GM12892 (cell line): Measurements from ENCODE around the gene SCN9A.
"Not testable (repeated sequence)": the region's sequence is repeated elsewhere in the genome, so short reads cannot be mapped to it uniquely, and the experiment has no call there.

Experiments used
- DNase-seq: peaks from one replicate; pipeline ENCODE4 v3.0.0; 2011; ENCODE audit not compliant: insufficient read length
- FAIRE-seq: peaks from 2 replicates; lab custom pipeline; 2011; peaks lifted over from hg19 to GRCh38; lab: Jason Lieb, UNC
- POLR2A ChIP-seq: IDR thresholded peaks from 2 replicates; pipeline ENCODE4 v1.6.1; 2011; ENCODE audit warnings: low read depth, low read length, control low read depth
- POLR2AphosphoS5 ChIP-seq: IDR thresholded peaks from 2 replicates; pipeline ENCODE4 v1.6.1; 2011; ENCODE audit warnings: low read depth, low read length, control low read depth
- TAF1 ChIP-seq: IDR thresholded peaks from 2 replicates; pipeline ENCODE4 v1.6.1; 2011; ENCODE audit warnings: low read depth, mild to moderate bottlenecking, control low read depth, low read length, borderline replicate concordance

Gene SCN9A

DNA sequence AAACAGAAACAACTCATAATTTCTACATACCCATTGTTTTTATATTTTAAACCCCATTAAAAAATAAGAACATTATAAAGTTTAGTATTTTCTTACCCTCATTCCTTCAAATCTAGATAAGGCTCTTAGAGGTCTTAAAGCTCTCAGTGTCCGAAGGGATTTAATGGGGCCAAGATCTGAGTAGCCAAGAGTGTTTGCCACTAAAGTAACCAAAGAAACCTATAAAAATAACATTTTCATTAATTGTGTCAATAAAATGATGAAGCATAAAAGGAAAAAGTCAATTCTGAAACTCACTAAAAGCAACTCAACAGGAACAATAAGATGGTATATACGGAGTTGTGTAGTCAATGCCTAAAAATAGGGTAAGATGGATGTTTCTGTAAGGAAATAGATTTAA, 142.5 kb downstream of the SCN9A start:
- DNase-seq (no peak), FAIRE-seq (no peak)
- TF ChIP-seq POLR2AphosphoS5 (no peak), TAF1 (no peak), POLR2A (no peak)

DNA sequence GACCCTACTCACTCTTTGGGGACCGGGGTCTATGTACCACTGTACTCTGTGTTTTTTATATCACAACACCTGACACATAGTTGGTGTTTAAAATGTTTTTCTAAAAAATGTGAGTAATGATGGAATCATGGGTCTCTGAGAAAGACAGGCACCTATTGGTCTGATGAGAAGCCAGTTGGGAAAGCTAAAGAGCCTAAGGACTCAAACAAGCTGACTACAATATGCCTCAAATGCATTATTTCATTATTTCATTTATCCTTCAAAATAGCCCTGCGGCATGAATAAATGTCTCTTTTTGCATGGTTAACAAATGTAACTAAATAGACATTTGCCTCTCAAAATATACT, 145.0 kb downstream of the SCN9A start:
- no peak for TF ChIP-seq POLR2A
- no peak for TF ChIP-seq TAF1
- no peak for TF ChIP-seq POLR2AphosphoS5
- FAIRE-seq, result no peak
- no peak for DNase-seq

DNA sequence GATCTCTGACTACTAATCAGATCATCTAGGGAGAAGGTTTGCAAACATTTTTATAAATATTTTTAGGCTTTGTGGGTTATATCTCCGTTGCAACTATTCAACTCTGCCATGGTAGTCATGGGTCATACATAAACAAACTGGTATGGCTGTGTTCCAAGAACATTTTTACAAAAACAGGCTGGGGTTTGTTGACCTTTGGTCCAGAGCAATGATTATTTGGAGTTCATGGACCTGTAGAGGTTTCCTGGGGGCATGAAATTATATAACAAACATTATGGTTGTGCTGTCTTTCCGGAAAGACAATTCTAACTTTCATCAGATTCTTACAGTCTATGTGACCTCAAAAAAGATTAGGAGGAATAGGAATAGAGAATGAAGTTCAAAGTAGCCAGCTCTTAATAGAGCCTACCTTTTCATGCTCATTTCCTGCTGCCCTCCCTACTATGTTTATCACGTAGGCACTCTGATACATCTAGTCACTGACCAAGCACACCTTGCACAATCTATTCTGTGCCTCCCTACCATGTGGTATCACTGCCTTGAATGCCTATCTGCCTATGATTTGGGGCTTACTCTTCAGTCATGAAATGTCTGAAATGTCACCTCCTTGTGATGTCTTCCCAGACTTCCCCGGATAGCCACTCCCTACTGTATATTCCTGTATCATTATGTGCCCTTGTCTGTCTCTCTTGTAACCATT, 145.6 kb downstream of the SCN9A start:
- no peak for DNase-seq
- FAIRE-seq, result no peak
- TF ChIP-seq POLR2AphosphoS5, result no peak
- no peak for TF ChIP-seq TAF1
- TF ChIP-seq POLR2A, result no peak

DNA sequence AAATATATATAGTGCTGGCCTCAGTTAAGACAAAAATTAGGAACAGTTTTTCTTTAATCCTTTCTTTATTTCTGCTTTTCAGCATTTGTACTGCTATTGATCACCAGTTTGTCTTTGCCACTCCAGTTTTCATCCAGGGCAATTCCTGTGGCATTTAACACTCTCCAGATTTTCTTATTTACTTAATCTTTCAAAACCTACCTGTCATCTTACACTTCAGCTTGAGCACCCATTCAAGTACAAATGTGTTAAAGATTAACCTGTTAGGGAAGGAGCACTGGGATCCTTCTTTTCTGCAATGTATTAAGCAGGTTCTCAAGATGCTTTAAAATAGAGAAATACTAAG, 146.1 kb downstream of the SCN9A start:
- DNase-seq, result no peak
- FAIRE-seq, result no peak
- TF ChIP-seq TAF1 (no peak), POLR2AphosphoS5 (no peak), POLR2A (no peak)

DNA sequence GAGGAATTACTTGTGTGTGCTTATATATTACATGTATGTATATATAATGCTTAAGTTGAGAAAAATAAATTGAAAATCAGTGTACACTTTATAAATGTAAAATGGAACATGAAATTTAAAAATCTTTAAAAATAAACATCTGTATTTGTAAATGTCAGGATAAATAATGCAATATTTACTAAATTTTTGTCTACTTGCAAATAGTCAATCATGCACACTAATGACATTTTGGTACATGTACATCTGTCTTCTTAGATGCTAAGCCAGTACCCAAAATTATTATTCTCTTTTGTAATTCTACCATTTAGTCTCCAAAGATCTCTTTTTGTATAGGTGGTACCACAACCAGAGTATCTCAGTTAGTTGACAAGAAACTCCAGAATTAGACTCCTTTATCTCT, 151.5 kb downstream of the SCN9A start:
- TF ChIP-seq POLR2A (no peak), TAF1 (no peak), POLR2AphosphoS5 (no peak)
- DNase-seq, result no peak
- FAIRE-seq, result no peak

DNA sequence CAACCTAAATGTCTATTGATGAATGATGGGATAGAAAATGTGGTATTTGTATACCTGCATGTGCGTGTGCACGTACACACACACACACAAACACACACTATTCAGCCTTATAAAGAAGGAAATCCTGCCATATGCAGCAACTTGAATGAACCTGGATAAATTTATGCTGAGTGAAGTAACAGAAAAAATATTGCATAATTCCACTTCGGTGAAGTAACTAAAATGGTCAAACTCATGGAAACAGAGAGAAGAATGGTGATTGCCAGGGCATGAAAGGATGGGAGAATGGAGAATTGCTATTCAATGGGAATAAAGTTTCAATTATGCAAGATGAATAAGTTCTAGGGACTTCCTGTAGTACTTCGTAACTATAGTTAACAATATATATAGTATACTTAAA, 152.4 kb downstream of the SCN9A start:
- no peak for TF ChIP-seq TAF1
- TF ChIP-seq POLR2AphosphoS5, result no peak
- TF ChIP-seq POLR2A, result no peak
- DNase-seq (no peak), FAIRE-seq (no peak)

DNA sequence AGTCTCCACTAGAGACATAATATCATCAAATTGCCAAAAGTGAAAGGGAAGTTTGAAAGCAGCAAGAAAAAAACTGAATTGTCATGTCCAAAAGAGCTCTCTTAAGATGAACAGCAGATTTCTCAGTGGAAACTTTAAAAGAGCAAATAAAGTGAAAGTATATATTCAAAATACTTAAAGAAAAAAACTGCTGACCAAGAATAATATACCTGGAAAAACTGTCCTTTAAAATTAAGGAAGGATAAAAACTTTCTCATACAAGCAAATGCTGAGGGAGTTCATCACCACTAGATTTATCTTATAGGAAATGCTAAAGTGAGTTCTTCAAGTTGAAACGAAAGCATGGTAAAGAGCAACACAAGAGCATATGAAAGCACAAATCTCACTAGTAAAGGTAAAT, 164.7 kb downstream of the SCN9A start:
- FAIRE-seq (no peak), DNase-seq (no peak)
- TF ChIP-seq POLR2AphosphoS5 (no peak), POLR2A (no peak), TAF1 (no peak)

DNA sequence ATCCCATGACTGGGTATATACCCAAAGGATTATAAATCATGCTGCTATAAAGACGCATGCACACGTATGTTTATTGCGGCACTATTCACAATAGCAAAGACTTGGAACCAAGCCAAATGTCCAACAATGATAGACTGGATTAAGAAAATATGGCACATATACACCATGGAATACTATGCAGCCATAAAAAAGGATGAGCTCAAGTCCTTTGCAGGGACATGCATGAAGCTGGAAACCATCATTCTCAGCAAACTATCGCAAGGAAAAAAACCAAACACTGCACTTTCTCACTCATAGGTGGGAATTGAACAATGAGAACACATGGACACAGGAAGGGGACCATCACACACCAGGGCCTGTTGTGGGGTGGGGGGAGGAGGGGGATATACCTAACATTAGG, 165.8 kb downstream of the SCN9A start:
- not testable (repeated sequence) for FAIRE-seq, DNase-seq

DNA sequence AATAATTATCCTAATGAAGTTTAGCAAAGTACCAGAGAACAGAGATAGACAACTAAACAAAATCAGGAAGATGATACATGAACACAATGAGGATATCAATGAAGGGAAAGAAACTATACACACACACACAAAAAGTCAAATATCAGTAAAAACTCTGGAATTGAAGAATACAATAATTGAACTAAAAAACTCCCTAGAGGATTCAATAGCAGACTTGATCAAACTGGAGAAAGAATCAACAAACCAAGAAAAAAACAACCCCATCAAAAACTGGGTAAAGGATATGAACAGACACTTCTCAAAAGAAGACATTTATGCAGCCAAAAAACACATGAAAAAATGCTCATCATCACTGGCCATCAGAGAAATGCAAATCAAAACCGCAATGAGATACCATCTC, 166.4 kb downstream of the SCN9A start:
- not testable (repeated sequence) for FAIRE-seq, DNase-seq

DNA sequence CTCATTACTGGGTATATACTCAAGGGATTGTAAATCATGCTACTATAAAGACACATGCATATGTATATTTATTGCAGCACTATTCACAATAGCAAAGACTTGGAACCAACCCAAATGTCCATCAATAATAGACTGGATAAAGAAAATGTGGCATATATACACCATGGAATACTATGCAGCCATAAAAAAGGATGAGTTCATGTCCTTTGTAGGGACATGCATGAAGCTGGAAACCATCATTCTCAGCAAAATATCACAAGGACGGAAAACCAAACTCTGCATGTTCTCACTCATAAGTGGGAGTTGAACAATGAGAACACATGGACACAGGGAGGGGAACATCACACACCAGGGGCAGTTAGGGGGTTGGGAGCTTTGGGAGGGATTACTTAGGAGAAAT, 169.6 kb downstream of the SCN9A start:
- not testable (repeated sequence) for FAIRE-seq, DNase-seq

DNA sequence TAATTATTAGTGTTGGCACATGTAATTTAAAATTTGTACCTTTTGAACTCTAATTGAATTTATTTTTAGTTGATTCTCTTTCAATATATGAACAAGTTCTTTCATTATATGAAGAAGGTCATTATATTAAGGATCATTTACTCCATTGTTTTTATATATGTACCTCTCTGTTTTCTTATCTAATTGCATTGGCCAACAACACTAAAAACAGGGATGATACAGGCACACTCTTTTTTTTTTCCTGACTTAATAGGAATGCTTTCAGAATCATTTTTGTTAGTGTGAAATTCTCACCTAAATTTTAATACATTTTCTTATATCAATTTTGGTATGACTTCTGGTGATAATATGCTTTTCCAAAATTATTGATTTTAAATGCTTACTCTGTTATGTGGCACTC, 173.0 kb downstream of the SCN9A start:
- no peak for TF ChIP-seq POLR2A
- TF ChIP-seq POLR2AphosphoS5, result no peak
- DNase-seq (no peak), FAIRE-seq (no peak)

DNA sequence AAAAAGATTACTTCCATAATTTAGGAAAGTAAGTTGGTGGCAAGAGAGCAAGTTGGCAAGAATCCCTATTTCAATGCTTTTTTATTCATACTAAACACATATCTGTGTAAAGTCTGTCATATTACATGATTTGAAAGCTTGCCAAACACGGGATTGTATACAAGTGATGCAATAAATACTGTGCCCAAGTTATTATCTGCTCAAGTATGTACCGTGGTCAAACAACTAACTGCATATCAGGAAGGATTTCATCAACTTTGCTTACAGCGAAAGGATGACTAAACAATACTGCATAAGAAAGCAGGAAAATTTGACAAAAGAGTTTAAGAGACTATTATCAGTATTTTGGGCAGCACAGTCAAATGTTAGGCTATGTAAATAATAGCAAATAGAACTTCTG, 178.3 kb downstream of the SCN9A start:
- FAIRE-seq, result no peak
- DNase-seq, result no peak
- TF ChIP-seq POLR2A (no peak), POLR2AphosphoS5 (no peak), TAF1 (no peak)

DNA sequence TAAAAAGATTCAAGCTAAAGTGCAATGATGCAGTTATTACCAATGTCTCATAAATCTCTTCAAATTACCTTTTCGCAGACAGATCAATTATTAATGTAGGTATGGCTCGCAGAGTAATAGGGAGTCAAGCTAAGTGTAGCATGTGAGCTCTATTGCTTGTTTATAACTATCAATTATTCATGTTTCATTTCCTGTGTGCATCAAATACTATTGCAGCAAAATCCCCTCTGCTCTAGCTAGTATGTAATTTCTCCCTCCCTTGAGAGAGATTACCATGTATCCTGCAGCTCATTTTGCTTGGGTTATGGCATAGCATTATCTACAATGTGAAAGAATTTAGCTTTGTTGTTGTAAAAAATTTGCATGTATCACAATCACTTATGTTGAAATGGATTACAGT, 182.3 kb downstream of the SCN9A start:
- FAIRE-seq, result no peak
- TF ChIP-seq POLR2AphosphoS5 (no peak), TAF1 (no peak)

DNA sequence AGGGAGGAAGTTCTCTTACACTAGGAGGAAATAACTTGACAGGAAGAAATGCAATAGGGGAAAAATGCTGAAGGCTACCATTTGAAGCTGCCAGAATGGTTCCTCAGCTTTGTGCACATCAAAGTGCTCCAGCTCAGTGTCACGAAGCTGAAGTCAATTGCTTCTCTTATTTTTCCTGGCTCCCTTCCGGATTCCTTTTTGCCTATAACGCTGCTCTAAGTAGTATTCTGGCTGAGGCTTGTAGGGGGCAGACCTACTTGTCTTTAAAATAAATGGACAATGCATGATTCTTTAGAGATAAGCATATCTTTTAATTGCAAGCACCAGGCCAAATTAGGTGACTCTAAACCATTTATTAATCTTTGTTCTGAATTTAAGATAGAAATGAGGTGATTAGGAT, 187.7 kb downstream of the SCN9A start:
- TF ChIP-seq POLR2AphosphoS5, result no peak
- TF ChIP-seq POLR2A, result no peak
- TF ChIP-seq TAF1, result no peak
- FAIRE-seq, result no peak
- DNase-seq, result no peak

More for the DNA sequence above, 182.3 kb downstream of the SCN9A start:
- no peak for DNase-seq
